KBM-7 (cell line): ENCODE data around the gene BSND.

Source experiments
- DNase-seq: peaks from one replicate; pipeline ENCODE4 v3.0.0-alpha.2; 2015
- in situ Hi-C: fragments of 300-500 bp; cut with MboI; formaldehyde crosslinking; loops from 2 replicates; pipeline ENCODE4 v1.14.3; 2020; ENCODE audit warnings: low sequenced_read_pairs, low pct_unique_long_range_greater_than_20kb, mixed read lengths

The BSND gene

DNA sequence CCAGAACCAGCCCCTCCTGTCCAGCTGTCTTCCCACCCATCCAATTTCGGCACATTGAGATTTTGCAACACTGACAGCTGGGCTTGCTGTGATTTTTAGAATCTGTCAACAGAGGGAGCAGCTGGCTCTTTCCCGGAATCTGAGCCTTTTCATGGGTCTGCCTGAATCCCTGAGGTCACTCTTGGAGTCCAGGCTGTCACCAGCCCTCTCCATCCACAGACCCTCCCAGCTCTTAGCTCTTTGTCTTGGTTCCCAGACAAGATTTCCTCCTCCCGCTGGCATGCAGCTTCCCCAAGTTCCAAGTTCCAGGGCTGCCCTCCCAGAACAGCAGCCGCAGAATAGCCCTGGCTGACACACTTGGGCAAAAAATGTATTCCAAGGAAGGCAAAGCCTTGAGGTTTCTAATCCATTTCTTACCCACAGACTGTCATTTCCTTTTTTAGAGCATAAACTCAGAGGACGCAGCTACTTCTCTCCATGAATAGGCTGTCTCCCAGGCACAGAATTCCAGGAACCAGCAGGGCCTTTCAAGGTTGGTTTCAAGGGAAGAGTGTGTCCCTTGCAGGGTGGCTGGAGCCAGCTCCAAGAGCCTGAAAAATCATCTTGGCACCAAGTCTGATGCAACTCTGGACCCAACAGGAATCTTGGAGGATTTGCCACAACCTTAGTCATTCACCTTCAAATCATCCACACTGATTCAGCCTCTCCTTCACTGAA, 25.4 kb upstream of the BSND start:
- in situ Hi-C loops: no loop called here
- no peak for DNase-seq

DNA sequence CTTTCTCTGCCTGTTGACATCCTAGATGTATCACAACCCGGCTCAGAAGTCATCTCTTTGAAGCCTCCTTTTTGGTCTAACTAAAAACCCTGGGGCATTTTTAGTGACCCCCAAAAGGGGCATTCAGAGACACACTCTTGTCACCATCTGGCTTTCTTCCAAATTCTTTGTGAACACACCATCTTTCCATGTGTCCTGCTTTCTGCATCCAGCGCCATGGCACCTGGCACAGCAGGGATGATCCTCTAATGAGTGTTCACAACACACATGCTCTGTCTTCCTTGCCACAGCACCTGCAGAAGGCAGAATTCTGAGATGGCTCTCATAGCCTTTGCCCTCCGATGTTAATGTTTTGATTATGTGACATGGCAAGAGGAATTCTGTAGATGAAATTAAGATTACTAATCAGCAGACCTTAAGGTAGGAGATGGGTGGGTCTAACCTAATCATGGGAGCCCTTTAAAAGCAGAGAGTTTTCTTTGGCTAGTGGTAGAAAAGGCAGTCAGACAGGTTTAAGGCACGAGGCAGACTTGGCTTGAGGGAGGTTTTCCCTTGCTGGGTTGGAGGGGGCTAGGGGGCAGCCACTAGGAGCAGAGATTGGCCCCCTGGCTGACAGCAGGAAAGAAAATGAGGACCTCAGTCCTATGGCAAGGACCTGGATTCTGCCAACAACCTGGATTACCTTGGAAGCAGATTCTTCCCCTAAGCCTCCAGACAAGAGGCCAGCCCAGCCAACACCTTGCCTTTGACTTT, 23.2 kb upstream of the BSND start:
- DNase-seq: no peak
- in situ Hi-C loops: no loop called here

DNA sequence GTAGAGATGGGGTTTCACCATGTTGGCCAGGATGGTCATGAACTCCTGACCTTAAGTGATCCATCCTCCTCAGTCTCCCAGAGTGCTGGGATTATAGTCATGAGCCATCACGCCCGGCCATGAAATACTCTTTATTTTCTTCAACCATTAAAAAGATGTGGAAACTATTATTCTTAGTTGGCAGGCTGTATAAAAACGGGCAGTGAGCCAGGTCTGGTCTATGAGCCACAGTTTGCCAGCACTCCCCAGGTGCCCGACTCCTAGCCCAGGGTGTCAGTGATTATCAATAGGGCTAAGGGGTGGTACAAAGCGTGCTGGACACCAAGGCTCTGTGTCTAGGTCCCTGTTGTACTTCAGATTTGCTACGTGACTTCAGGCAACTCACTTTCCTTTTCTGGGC, 22.0 kb upstream of the BSND start:
- in situ Hi-C loops: no loop called here
- DNase-seq: no peak

DNA sequence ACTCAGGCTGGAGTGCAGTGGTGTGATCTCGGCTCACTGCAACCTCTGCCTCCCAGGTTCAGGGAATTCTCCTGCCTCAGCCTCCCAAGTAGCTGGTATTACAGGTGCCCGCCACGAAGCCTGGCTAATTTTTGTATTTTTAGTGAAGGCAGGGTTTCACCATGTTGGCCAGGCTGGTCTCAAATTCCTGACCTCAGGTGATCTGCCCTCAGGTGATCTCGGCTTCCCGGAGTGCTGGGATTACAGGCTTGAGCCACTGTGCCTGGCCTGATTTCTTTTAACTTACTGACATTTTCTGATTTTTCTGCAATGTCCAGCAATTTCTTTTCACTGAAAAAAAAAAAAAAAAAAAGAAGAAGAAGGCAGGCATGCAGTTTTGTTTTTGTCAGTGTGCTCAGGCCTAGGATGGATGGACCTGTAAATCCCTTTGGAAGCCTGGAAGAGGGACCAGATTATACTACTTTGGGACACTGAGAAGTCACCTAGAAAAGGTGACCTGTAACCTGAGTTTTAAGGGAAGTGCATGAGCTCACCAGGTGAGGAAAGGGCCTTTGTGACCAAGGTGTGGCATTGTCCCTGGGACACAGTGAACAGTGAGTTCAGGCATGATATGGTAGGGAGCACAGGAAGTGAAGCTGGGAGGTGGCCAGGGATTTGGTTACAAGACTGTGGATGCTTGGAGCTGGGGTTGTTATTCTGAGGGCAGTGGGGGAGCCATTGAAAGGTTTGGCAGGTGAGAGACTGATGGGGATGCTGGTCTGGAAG, 21.0 kb upstream of the BSND start:
- in situ Hi-C loops: no loop called here
- DNase-seq: no peak

DNA sequence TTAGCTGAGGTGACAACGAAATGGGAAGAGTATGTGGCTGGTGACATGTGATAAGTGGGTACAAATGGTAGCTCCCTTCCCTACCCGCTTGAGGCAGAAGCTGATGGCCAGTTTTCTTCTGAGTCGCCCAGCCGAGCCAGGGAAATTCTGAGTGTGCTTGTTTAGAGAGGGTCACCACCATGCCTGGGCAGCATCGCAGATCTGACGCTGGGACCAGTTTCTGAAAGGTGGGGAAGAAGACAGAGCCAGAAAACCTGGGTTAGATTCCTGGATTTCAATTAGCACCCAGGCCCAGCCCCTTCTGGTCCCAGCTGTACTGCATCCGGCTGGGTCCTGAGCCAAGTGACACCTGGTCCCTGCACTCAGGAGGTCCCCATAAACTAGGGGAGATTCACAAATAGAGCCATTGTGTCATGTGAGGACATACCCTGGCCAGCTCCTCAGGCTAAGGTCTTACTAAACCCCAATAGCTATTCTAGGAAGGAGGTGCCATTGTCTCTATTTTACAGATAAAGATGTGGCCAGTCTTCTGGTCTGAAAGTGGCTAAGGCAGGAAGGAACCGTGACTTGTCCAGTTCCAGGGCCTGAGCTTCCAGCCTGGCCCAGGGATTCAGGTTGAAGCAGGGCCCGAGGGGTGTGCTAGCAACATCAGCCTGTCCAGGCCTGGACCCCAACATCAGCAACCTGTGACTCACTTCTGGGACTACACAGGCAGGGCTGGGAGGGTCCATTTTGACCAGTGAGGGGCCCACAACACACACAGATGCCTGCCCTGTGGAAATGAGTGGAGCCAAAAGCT, 20.0 kb upstream of the BSND start:
- DNase-seq: no peak
- in situ Hi-C loops: no loop called here

DNA sequence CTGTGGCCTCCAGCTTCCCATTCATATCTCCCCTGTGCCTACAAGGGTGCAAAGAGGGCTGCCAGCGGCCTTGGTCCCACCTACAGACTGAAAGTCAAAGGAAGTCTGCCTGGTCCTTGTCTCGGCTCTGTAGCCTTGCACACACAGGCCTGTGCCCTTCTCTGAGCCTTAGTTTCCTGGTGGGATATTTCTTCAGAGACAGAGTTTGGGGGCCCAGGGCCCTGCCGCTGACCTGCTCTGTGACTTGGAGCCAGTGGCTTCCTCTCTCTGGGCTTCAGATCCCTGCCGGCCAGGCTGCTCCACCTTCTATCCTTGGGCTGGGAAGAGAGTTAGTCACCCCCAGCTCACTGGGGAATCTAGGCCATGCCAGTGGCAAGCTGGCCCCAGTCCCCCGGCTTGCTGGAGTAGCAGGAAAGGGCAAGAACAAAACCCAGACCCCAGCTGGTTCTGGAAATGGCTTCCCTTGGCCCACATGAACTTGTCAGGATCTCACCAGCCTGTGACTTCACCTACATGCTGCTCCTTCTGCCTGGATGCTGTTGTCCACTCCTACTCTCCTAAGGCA, 19.3 kb upstream of the BSND start:
- DNase-seq: no peak
- in situ Hi-C loops: no loop called here

DNA sequence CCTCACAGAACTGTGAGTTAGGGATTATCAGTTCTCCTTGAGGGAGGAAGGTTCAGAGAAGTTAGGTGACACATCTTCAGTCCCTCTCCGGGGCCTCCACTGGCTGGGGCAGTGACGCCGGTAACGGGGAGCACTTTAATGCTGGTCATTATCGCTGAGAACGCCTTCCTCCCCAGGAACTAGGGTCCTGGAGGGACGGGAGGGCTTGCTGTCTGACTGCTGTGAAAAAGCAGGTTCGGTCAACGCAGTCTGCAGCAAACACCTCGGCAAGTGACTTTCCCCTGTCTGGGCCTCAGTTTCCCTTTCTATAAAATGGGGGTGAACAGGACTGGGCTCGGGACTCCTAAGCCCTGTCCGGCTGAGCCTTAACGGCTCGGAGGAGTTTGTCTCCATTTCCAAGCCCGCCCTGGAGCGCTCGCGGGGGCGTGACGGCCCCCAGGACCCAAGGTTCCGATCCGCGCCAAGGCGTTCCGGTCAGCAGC, 18.6 kb upstream of the BSND start:
- in situ Hi-C loops: no loop called here
- DNase-seq: no peak

DNA sequence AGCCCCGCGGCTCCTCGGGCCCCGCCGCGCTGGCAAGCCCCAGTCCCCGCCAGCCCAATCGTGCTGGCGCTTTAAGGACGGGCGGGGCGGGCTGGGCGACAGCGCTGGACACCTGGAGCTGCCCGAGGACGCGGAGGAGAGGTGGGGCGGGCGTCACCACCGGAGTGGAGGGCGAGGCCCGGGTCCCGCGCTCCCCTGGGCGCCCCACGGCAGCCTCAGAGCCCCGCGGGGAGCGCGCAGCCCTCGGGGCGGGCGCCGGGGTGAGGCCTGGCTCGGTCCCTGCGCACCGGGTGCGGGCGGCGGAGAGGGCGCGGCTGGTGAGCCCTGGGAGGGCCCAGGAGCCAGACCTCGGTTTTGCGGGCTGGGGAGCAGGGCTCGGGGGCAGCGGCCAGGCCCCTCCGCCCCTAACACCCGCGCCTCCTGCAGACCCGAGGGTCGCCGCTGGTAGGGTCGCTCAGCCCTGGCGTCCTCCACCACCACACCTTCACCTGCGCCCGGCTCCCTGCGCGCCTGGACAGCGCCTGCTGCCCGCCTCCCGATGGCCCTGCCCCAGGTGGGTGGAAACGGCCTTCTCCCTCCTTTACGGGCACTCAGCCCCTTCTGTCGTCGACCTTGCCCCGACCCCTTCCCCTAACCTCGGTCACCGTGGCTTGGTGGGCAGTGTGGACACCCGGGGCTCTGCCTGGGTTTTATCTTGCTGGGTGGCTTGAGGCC, 18.0 kb upstream of the BSND start, which contains the start of gene TMEM61:
TMEM61 (plus strand) TSS at position 101 of the 714 bp plus-strand sequence; CDS start at position 539, 438 bp downstream.
- DNase-seq: no peak
- in situ Hi-C loops: no loop called here

DNA sequence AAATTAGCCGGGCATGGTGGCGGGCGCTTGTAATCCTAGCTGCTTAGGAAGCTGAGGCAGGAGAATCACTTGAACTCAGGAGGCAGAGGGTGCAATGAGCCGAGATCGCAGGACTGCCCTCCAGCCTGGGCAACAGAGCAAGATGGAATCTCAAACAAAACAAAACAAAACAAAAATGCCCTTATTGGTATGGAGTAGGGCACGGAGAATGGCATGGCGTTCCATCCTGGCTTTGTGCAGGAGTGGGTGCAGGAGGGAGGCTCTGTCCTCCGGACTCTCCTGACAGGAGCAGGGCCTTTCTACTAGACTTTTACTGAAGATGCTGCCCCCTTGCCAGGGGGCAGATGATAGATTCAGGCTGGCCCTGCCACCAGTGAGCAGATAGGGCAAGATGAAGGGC, 17.3 kb upstream of the BSND start:
- in situ Hi-C loops: no loop called here

DNA sequence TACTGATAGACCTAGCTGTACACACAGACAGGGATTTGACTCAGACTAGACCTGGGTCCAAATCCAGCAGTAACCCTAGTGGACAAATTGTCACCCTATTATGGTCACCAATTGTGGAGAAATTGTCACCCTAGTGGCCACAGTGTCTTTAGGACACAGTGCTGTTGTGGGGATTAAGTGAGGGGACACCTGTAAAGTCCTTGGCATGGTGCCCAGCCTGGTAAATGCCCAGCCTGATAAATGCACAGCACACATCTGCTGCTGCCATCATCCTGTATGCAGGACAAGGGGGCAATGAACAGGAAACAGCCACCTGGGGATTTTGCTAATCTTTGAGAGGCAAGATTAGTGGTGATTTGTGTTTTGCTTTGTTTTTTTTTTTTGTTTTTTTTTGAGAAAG, 16.0 kb upstream of the BSND start:
- DNase-seq: no peak
- in situ Hi-C loops: no loop called here

More for the DNA sequence above, 17.3 kb upstream of the BSND start:
- DNase-seq: no peak

DNA sequence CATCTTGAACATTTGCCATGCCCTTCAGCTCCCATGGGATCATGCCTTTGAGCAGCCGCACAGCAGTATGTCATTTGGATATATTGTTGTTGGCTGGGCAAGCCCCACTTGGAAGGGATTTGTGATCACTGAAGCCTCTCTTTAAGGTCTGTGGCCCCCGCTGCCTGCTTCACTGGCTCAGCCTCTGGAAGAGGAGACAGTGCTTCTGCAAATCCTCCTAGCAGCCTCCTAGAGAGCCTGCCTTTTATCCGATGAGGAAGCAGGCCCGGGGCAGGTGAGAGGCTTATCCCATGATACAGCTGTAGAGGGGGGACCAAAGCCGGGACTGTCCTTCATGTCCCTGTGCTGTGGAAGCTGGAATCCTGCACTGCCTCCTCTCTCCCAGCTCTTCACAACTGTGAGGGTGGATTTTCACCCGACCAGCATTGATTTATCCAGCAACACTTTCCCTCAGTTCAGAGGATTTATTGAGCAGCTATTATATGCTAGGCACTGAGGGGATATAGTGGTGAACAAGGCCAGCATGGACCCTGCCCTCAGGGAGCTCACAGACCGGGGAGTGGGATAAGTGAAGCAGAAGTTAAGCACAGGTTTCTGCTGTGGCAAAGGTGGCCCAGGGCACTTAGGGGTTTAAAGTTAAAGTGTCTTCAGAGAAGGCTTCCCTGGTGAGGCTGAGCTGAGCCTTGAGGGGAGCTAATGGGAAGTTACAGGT, 14.4 kb upstream of the BSND start:
- in situ Hi-C loops: no loop called here
- DNase-seq: no peak

DNA sequence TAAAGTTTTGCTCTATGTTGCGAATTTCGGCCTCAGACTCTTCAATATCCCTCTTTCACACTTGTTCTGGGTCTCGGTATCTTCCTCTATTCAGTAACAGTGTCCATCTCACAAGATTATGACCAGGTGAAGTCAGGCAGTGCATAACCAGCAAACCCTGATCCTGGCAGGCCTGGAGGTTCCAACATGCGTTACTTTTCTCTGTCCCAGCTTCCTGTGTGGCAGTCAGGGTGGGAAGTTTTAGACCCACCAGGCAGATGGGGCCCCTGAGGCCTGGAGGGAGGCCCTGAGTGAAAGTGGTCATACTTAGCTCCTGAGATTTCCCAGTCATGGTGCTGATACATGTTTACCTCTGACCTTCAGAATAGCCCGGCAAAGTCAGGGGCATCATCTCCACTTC, 13.2 kb upstream of the BSND start:
- DNase-seq: no peak
- in situ Hi-C loops: no loop called here

DNA sequence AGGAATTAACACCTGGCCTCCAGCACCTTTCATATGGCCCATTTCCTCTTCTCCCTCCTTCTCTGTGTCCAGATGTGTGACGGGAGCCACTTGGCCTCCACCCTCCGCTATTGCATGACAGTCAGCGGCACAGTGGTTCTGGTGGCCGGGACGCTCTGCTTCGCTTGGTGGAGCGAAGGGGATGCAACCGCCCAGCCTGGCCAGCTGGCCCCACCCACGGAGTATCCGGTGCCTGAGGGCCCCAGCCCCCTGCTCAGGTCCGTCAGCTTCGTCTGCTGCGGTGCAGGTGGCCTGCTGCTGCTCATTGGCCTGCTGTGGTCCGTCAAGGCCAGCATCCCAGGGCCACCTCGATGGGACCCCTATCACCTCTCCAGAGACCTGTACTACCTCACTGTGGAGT, 12.7 kb upstream of the BSND start:
- in situ Hi-C loops: no loop called here
- DNase-seq: no peak

DNA sequence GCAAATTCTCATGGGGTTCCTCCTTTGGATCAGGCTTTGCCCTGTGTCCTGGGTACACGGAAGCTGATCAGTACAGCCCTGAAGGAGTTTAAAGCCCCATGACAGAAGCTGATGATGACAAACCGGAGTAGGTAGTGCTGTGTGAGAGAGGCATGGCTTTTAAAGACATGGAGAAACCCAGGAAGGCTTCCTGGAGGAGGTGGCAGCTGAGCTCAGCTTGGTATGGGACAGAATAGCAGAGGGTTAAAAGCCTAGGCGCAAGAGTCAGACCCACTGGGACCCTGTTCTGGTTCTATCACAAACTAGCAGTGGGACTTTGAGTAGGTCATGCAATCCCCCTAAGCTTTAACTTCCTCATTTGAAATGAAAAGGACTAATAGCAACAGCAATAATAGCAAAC, 12.2 kb upstream of the BSND start:
- no peak for DNase-seq
- in situ Hi-C loops: no loop called here

DNA sequence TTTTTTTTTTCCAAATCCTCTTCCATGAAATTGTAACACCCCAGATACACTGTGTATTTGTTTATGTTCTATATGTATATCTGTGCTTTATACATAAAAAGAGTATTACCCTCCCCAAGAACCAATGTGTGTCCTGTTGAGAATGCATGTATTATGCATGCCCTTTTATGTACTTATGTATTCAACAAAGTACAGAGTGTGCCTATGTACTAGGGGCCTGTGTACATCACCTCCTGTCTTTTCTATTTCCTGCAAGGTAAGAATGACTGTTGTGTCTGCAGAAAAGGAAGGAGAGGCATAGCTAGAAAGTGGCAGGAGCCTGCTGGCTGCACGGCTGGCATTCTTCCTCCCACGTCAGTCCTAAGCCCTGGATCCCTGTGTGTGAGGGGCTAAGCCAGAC, 11.3 kb upstream of the BSND start:
- DNase-seq: no peak
- in situ Hi-C loops: no loop called here

DNA sequence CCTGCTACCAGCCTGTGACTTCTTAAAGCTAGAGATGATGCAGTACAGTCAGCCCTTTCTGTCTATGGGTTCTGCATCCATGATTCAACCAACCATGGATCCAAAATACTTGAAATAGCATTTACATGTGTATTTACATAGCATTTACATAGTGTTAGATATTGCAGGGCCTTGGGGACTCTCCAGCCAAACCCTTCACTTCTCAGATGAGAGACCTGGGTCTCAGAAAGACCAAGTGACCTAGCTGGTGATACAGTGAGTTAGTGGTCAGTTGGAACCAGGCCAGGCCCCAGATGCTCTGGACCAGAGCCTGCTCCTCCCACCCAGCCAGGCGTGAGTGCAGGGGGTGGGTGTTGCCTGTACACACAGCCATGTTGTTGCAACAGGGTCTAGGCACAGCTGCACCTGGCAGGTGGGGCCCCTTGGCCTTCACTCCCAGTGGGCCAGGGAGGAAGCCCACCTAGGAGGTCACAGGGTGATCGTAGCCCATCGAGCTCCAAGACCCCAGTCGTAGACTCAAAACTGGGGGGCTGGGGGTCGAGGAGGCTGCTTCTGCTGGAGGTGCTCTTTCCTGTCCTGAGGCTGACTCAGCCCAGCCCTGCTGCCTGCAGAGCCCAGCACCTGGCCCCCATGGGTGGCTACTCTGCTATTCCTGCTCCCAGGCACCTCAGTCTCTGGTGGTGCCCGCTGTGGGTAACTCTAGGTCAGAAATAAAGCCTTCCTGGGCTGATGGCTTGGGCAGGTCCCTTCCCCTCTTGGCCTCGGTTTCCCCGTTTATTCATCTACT, 10.6 kb upstream of the BSND start:
- in situ Hi-C loops: no loop called here
- no peak for DNase-seq

DNA sequence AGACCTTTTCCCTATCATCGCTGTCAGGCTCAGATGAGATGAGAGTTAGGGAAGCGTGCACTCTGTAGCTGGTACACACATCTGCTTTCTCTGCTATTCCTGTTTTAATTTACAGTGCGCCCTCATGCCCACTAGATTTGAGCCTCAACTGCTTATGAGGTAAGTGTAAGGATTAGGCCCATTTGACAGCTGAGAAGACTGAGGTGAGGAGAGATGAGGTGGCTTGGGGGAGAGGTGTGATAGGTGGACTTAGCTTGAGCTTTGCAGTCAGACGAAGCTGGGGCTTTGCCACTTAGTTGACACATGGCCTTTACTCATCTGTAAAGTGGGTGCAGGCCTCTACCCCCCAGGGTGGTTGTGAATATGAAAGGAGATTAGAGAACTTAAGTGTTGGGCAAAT, 9.8 kb upstream of the BSND start:
- DNase-seq: no peak
- in situ Hi-C loops: no loop called here
